Smooth muscle cell (in vitro differentiated cells): Measurements from ENCODE around the gene PARP16. TPM values are rescaled to one million over a fixed set of nuclear protein-coding genes. Genes with fewer than 3 reads are reported as not detected.

Experiments used
- DNase-seq: peaks from one replicate; lab custom pipeline; 2025; ENCODE audit not compliant: unreplicated experiment; lab: John Stamatoyannopoulos, UW
- H2AFZ ChIP-seq: fragments of 200-600 bp; sonication (generic); 2 replicates; pipeline ENCODE4 v1.6.0; 2016; ENCODE audit warnings: antibody characterized with exemption, low read depth, mild to moderate bottlenecking
- H3F3A ChIP-seq: fragments of 200-600 bp; sonication (generic); 2 replicates; pipeline ENCODE4 v1.6.0; 2017; ENCODE audit warnings: antibody characterized with exemption, low read depth
- H3K27ac ChIP-seq: fragments of 200-600 bp; sonication (generic); 2 replicates; pipeline ENCODE4 v1.5.1; 2016; ENCODE audit warnings: low read depth, mild to moderate bottlenecking
- H3K27me3 ChIP-seq: fragments of 200-600 bp; sonication (generic); 2 replicates; pipeline ENCODE4 v1.6.1; 2016; ENCODE audit warnings: low read depth, mild to moderate bottlenecking
- H3K36me3 ChIP-seq: fragments of 200-600 bp; sonication (generic); 2 replicates; pipeline ENCODE4 v1.5.1; 2016; ENCODE audit warnings: low read depth
- H3K4me1 ChIP-seq: fragments of 200-600 bp; sonication (generic); 2 replicates; pipeline ENCODE4 v1.5.1; 2016; ENCODE audit warnings: low read depth
- H3K4me2 ChIP-seq: fragments of 200-600 bp; sonication (generic); 2 replicates; pipeline ENCODE4 v1.6.0; 2016; ENCODE audit warnings: mild to moderate bottlenecking
- H3K4me3 ChIP-seq: fragments of 200-600 bp; sonication (generic); 2 replicates; pipeline ENCODE4 v1.5.1; 2016; ENCODE audit warnings: mild to moderate bottlenecking
- H3K79me2 ChIP-seq: fragments of 200-600 bp; sonication (generic); 2 replicates; pipeline ENCODE4 v1.6.0; 2016; ENCODE audit warnings: low read depth, mild to moderate bottlenecking
- H3K9ac ChIP-seq: fragments of 200-600 bp; sonication (generic); 2 replicates; pipeline ENCODE4 v1.6.0; 2016; ENCODE audit warnings: low read depth
- H3K9me3 ChIP-seq: fragments of 200-600 bp; sonication (generic); replicated peaks from 2 replicates; pipeline ENCODE4 v1.5.1; 2016; ENCODE audit warnings: low read depth
- H4K20me1 ChIP-seq: fragments of 200-600 bp; sonication (generic); 2 replicates; pipeline ENCODE4 v1.6.0; 2016; ENCODE audit warnings: low read depth
- WGBS: methylation state at CpG from one replicate; pipeline ENCODE4 v1.1.7; 2016; ENCODE audit warnings: low lambda C conversion rate; 5-methylcytosine and 5-hydroxymethylcytosine counted together
- polyA plus RNA-seq: library from polyadenylated mRNA; unstranded; fragments of >200 nt; fragmentation: Nextera tagmentation; extraction: Ambion mirVana; gene quantifications from 2 replicates; pipeline ENCODE4 v1.2.1, GENCODE V29; 2016
- total RNA-seq: library from RNA; depleted of rRNA; stranded (reverse); fragments of >200 nt; gene quantifications from 2 replicates; pipeline ENCODE4 v1.2.3, GENCODE V29; 2014
- TF ChIP-seq, protein P1 (sequence below): fragments of 200-600 bp; sonication (generic); IDR thresholded peaks from 2 replicates; pipeline ENCODE4 v1.5.1; 2017; ENCODE audit warnings: borderline replicate concordance, mild to moderate bottlenecking, antibody characterized with exemption; ENCODE audit not compliant: insufficient read depth, poor library complexity, severe bottlenecking

Gene PARP16
- total and polyA plus RNA-seq, 2 experiments from 2014 or later, result 6.0 to 15.1 TPM

DNA sequence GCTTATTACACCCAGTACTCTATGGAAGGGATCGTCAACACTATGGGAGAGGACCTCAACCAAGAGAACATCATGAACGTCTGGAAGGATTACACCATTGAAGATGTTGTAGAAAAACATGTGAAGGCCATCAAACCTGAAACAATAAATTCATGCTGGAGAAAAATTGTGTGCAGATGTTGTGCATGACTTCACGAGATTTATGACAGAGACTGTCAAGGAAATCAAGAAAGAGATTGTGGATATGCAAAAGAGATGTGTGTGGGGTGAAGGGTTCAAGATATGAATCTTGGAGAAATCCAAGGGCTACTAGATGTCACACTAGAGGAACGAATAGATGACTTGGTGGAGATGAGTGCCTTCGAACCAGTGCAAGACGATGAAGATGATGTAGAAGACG is 3.5 kb upstream of the PARP16 start:
- no peak for DNase-seq
- peaks cover 9% of the 10 kb centered on the region for H3K4me1 ChIP-seq
- no peaks in the 10 kb centered on the region for H4K20me1 ChIP-seq
- H3K36me3 ChIP-seq, result no peaks in the 10 kb centered on the region
- no peak overlapping the region for H3K4me3 ChIP-seq
- TF ChIP-seq, protein P1, sequence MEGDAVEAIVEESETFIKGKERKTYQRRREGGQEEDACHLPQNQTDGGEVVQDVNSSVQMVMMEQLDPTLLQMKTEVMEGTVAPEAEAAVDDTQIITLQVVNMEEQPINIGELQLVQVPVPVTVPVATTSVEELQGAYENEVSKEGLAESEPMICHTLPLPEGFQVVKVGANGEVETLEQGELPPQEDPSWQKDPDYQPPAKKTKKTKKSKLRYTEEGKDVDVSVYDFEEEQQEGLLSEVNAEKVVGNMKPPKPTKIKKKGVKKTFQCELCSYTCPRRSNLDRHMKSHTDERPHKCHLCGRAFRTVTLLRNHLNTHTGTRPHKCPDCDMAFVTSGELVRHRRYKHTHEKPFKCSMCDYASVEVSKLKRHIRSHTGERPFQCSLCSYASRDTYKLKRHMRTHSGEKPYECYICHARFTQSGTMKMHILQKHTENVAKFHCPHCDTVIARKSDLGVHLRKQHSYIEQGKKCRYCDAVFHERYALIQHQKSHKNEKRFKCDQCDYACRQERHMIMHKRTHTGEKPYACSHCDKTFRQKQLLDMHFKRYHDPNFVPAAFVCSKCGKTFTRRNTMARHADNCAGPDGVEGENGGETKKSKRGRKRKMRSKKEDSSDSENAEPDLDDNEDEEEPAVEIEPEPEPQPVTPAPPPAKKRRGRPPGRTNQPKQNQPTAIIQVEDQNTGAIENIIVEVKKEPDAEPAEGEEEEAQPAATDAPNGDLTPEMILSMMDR, result no peak
- no peaks in the 10 kb centered on the region for H3K9me3 ChIP-seq
- no peak overlapping the region for H3K9ac ChIP-seq
- 96% methylated on average over 7 of the region's 7 CpGs for WGBS
- no peak overlapping the region for H3K4me2 ChIP-seq
- H2AFZ ChIP-seq, result no peak overlapping the region
- H3K27me3 ChIP-seq, result no peaks in the 10 kb centered on the region
- peaks cover under 1% of the 10 kb centered on the region for H3K79me2 ChIP-seq
- peaks cover 12% of the 10 kb centered on the region for H3F3A ChIP-seq
- H3K27ac ChIP-seq, result no peak overlapping the region

DNA sequence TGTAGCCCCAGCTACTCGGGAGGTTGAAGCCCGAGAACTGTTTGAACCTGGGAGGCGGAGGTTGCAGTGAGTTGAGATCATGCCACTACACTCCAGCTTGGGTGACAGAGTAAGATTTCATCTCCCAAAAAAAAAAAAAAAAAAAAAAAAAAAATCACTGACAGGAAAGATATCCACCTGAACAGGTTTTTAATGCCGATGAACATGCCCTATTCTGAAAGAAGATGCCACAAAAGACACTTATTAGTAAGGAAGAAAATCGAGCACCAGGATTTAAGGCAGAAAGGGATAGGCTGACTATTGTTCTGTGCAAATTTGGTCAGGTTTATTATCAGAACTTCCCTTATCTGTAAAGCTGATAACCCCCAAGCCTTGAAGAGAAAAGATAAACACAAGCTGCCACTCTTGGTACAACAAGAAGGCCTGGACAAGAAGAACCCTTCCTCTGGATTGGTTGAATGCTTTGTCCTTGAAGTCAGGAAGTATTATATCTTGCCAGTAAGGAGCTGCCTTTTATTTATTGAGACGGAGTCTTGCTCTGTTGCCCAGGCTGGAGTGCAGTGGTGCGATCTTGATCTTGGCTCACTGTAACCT is 2.7 kb upstream of the PARP16 start:
- H3K27ac ChIP-seq, result no peak overlapping the region
- H3K9me3 ChIP-seq, result no peaks in the 10 kb centered on the region
- no peak for DNase-seq
- peaks cover 12% of the 10 kb centered on the region for H3F3A ChIP-seq
- TF ChIP-seq, protein P1, result no peak
- no peak overlapping the region for H3K4me3 ChIP-seq
- H3K36me3 ChIP-seq, result no peaks in the 10 kb centered on the region
- 85% methylated on average over 7 of the region's 7 CpGs for WGBS
- peaks cover 14% of the 10 kb centered on the region for H3K4me1 ChIP-seq
- no peak overlapping the region for H2AFZ ChIP-seq
- no peaks in the 10 kb centered on the region for H4K20me1 ChIP-seq
- H3K9ac ChIP-seq, result no peak overlapping the region
- no peak overlapping the region for H3K4me2 ChIP-seq
- no peaks in the 10 kb centered on the region for H3K27me3 ChIP-seq
- peaks cover 10% of the 10 kb centered on the region for H3K79me2 ChIP-seq

DNA sequence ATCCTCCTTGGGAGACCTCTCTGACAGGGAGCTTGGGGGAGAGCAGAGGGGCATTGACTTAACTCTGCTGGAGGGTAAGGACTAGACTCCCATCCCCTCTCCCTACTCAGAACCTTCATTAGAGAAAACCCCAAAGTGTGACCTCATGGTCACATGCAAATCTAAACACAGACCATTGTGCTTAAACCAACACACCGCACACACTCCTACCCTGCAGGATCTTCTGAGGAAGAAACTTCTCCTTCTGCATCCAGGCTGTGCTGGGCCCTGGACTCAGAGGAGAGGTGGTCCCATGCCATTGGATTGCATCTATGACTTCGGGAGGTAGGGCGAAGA is 805 bp upstream of the PARP16 start:
- Histone ChIP-seq H3K36me3 (no peaks in the 10 kb centered on the region), H3K27me3 (no peaks in the 10 kb centered on the region), H3K4me1 (peaks cover 14% of the 10 kb centered on the region), H3K4me2 (peak overlapping the region; percentile 96), H3K4me3 (no peak overlapping the region), H3K9me3 (no peaks in the 10 kb centered on the region), H2AFZ (peak overlapping the region; percentile 96), H3K79me2 (peaks cover 15% of the 10 kb centered on the region), H4K20me1 (peaks cover 2% of the 10 kb centered on the region), H3K27ac (no peak overlapping the region), H3F3A (peaks cover 7% of the 10 kb centered on the region), H3K9ac (no peak overlapping the region)
- 87% methylated on average over 3 of the region's 3 CpGs for WGBS
- TF ChIP-seq, protein P1, result no peak
- no peak for DNase-seq

DNA sequence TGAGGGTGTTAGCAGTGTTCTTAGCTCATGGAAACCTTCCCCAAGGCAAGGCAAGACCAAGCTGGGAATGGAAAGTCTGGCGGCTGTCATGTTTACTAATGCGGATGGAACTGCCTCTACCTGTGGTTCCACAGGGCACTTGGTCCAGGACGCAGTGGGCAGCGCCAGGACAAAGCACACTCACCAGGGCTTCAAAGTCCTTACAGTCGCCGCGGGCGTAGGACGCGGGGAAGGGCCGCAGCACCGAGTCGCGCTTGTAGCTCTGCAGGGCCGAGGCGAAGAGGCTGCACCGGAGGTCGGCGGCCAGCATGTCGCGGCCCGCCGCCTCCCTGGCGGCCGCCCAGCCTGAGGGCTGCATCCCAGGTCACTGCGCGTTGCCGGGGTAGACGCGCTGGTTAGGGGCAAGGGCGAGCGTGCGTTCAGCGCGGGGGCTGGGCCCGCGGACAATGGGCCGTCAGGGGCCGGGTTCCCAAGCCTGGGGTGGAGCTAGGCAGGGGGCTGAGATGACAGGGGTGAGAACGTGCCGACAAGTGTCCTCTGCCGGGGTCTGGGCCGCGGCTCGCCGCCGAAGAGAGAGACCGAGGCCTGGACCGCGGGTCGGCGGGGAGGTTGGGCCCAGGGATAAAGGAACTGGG is 497 bp downstream of the PARP16 start:
- TF ChIP-seq, protein P1, result no peak
- no peaks in the 10 kb centered on the region for H3K36me3 ChIP-seq
- peaks cover 15% of the 10 kb centered on the region for H3K79me2 ChIP-seq
- peak overlapping the region; percentile 25 for H3K9ac ChIP-seq
- no peaks in the 10 kb centered on the region for H3K27me3 ChIP-seq
- DNase-seq, result no peak
- H3K27ac ChIP-seq, result peak overlapping the region; percentile 15
- peaks cover 7% of the 10 kb centered on the region for H3F3A ChIP-seq
- peak overlapping the region; percentile 81 for H3K4me3 ChIP-seq
- peak overlapping the region; percentile 96 for H2AFZ ChIP-seq
- under 1% methylated on average over 51 of the region's 52 CpGs for WGBS
- peak overlapping the region; percentile 96 for H3K4me2 ChIP-seq
- no peaks in the 10 kb centered on the region for H3K9me3 ChIP-seq
- H3K4me1 ChIP-seq, result peaks cover 14% of the 10 kb centered on the region
- H4K20me1 ChIP-seq, result peaks cover 6% of the 10 kb centered on the region
